GM19023 (cell line): ENCODE measurements around the gene CDC45.

Experiments
- ATAC-seq: cut with Tn5 transposase; IDR thresholded peaks from one replicate; pipeline ENCODE4 v1.9.1; 2021; ENCODE audit warnings: mild to moderate bottlenecking, moderate library complexity; ENCODE audit not compliant: unreplicated experiment

CDC45 gene

DNA sequence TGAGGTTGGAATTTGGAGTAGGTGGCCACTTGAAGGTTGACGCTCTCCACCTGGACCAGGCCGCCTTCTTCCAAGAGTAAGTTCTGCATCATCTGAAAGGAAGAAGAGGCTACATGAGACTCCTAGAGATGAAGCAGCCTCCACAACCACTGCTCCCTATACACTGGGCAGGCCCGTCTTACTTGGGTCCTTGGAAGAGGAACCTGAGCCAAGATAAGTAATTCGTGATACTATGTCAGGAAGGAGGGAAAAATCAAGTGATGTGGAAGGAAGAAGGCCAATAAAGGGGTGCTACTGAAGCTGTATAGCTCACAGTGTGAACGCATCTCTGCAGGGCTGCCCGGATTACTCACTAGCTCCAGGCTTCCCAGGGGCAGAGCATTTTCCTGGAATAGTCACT lies 11.8 kb upstream of the CDC45 start:
- ATAC-seq: no peak

DNA sequence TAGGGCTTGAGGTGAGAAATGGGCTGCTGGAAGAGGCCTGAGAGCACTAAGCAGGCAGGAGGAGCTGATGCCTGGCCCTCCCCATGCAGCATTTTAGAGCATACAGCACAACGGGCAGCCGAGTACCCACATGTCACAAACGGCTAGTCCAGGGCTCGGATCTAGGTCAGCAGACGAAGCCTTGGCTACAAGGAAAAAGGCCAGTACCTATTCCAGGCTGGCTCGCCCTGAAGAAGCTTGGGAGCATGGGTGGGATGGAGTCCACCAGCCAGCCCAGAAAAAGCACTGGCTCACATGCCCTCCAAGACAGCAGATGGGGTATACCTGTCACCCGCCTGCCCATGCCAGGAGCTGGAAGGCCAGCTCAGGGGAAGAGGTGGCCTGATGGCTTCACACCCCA lies 10.3 kb upstream of the CDC45 start:
- ATAC-seq: no peak

GRCh38 chr22:19470010-19470409 lies 9.7 kb upstream of the CDC45 start:
- ATAC-seq: no peak

GRCh38 chr22:19471572-19471971 lies 8.1 kb upstream of the CDC45 start:
- ATAC-seq: no peak

DNA sequence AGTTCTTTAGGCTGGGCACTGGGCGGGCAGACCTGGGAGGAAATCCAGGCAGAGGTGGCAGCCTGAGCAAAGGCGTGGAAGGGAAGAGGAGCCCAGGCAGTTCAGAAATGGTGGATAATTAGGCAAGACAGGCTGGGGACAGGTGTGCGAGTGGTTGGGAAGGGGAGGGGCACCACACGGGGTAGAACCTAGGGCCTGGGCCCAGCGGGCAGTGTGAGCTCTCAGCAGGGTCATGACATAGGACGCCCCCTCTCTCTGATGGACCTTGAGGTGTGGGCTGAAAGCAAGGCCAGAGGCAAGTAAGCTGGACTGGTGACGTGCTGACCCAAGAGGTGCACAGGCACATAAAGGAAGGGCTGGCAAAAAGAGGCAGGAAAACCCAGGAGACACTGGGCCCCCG lies 7.5 kb upstream of the CDC45 start:
- ATAC-seq: no peak

DNA sequence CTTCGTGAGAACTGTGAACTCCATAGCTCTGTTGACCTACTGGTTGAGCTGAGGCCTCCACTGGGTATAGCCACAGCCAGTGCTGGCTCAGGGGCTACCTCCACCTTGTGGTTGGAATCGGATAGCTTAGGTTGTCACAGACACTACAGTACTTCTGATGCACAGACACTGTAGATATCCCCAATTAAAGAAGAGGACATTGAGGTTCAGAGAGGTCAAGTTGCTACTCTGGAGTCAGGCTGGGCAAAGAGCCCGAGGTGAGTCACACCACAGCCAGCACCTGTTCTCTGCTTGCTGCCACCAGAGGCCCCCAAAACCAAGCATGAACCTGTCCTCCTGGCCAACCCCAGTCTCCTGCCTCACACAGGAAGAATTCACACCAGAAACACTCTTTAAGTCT lies 6.1 kb upstream of the CDC45 start:
- ATAC-seq: no peak

DNA sequence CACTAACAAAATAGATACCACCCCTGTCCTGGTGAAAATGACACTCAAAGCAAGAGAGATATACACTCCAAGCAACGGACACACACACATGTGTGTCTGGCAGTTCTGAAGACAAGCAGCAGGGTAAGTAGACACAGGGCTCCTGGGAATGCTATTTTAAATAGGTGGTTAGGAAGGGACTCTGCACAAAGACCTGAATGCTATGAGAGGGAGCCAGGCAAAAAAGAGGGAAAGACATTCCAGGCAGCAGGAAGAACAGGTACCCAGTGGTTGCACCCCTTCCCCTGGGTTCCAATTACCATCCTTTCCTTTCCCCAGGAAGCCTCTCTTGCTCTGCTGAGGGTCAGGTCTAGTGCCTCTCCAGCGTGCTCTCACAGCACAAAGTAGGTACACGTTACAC lies 3.7 kb upstream of the CDC45 start:
- no peak for ATAC-seq

GRCh38 chr22:19477321-19478044 lies 2.2 kb upstream of the CDC45 start:
- no peak for ATAC-seq

DNA sequence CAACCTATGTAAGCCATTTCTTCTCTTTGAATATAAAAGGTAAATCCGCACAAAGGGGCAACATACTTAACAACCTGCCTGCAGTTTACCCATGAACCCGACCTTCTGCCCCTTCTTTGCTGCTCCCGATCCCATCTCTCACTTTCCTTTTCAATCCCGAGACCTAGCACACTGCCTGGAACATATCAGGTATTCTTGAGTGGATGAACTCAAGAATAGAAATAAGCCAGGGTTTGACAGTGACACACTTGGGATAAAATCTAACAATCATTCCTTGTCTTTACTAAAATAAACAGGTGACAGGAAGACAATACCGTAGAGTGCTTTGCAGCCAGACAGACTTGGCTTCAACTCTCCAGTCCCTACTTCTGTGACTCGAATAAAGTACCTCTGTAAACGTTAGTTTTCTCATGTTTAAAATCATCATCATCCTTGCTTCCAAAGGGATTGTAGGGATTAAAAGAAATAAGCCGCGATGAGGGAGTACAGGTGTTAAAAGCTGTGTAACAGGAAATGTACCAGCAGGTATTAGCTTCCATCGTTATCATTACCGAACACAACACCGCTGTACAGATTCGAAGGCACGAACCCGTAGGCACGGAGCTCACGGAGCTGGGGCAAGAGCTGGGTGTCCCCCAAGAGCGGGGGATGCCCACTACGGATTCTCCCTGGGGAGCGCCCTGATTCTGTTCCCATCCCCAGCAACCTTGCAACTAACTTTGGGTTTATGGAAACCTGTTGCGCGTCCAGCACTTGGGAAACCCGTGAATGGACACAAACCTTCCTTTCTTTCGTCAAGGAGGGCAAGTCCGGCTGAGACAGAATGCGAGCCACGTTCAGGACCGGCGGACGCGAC lies 1.4 kb upstream of the CDC45 start:
- no peak for ATAC-seq

GRCh38 chr22:19478901-19479354 lies 792 bp upstream of the CDC45 start, which contains the start of gene UFD1:
Gene UFD1, minus strand, starts transcription at chr22:19479193. Its CDS starts 108 bp downstream, at chr22:19479085.
- peak; percentile 58 for ATAC-seq

- no peak for ATAC-seq
Measured at GRCh38 chr22:19480173-19480568, 451 bp downstream of the CDC45 start.

DNA sequence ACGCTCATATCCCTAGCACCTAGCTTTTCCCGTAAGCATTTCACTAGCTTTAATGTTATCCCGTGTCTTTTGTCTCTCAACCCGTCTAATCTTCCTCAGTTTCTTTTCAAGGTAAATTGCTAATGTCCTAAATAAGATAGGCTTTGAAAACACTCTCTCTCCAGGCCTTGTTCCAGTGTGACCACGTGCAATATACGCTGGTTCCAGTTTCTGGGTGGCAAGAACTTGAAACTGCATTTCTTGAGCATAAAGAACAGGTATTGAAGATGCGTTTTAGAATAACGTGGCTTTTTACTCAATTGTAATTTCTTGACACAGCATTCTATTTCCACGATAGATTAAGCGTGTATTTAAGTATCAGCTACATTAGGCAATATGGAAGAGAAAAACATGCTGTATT lies 1.1 kb downstream of the CDC45 start:
- ATAC-seq: no peak

GRCh38 chr22:19482297-19482696 lies 2.6 kb downstream of the CDC45 start:
- ATAC-seq: no peak

GRCh38 chr22:19483481-19484244 lies 3.9 kb downstream of the CDC45 start:
- ATAC-seq: no peak

DNA sequence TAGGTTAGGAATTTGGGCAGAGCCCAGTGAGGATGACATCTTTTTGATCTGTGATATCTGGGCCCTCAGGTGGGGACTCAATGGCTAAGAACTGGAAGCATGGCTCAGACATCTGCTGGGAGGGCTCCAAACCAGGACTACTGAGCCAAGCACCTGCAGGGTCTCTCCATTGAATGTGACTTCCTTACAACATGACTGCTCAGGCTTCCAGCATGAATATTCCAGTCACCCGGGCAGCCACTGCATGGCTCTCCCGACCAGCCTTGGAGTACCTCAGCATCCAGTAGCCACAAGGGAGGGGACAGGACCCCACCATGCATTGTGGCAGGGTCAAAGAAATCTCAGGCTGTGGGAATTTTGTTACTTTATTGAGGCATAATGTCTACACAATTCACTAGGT lies 8.6 kb downstream of the CDC45 start:
- ATAC-seq: no peak

DNA sequence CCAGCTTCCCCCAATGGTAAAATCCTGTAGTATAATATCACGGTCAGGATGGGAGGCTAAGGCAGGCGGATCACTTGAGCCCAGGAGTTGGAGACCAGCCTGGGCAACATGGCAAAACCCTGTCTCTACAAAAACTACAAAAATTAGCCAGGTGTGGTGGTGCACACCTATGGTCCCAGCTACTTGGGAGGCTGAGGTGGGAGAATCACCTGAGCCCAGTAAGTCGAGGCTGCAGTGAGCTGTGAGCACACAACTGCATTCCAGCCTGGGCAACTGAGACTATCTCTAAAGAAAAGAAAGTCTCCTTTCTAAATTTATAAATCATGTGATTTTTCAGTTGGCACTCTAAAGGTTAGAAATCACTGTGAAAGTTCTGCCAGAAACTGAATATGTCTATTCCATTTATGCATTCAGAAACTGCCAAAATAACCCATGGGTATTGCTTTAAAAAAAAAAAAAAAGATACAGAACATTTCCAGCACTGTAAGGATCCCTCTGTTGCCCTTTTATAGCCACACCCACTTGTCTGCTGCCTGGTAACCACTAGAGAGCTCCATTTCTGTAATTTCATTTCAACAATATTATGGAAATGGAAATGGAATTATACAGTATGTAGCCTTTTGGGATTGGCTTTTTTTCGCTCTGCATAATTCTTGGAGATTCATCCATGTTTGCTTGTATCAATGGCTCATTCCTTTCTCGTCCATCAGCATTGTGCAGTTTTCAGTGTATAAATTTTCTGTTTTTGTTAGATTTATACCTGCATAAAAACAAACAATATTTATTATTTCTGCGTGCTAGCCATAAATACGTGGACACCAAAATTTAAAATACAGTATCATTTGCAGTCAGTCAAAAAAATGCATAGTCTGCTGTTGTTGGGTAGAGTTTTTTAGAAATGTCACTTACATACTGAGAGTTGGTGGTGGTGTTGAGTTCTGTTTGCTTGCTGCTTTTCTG lies 9.4 kb downstream of the CDC45 start:
- ATAC-seq: no peak

DNA sequence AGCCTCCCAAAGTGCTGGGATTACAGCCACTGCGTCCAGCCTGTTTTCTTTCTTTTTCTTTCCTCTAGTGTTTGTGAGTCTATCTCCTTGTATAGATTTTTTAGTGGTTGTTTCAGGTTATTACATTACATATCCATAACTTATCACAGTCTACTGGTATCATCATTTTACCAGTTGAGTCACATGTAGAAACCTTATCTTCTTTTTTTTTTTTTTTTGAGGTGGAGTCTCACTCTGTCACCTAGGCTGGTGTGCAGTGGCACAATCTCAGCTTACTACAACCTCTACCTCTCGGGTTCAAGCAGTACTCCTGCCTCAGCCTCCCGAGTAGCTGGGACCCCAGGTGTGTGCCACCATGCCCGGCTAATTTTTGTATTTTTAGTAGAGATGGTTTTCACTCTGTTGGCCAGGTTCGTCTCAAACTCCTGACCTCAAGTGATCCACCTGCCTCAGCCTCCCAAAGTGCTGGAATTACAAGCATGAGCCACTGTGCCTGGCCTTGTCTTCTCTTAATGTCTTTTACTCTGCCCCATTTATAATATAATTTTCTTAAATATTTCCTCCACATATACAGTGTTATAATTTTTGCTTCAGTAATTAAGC lies 11.0 kb downstream of the CDC45 start:
- ATAC-seq: no peak

GRCh38 chr22:19492504-19493174 lies 12.9 kb downstream of the CDC45 start:
- no peak for ATAC-seq

DNA sequence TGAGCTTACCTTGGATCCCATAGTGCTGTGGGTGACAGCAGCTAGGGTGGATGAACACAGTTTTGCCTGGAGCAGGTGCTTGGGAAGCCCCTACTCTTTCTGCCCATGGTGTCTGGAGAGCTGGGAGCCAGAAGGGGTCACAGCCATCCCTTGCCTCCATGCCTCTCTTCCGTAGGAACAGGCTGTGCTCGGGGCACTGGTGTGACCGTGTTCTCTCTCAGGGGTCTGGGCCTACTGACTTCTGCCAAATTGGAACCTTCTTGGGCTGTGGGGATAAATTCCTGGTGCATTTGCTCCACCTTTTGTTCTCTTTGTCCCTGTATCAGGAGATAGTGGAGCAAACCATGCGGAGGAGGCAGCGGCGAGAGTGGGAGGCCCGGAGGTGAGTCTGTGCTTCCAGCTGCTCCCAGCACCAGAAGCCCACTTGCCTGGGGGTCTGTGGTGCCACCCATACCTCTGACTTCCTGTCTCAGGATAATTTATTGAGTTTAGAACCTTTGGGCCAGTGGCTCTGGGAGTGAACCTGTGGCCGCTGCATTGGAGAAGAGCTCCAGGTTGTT lies 14.4 kb downstream of the CDC45 start:
- ATAC-seq: no peak
